ENCODE measurements around the gene RAPGEF4. TPM values are rescaled to one million over a fixed set of nuclear protein-coding genes. Genes with fewer than 3 reads are reported as not detected.

The RAPGEF4 gene
- total RNA-seq, 1 experiment from 2014 or later: 0.59 TPM

GRCh38 chr2:172994864-172995263 lies 259.2 kb downstream of the RAPGEF4 start:
- intact Hi-C loops (cut with micrococcal nuclease): no loop called here
- Histone ChIP-seq H2AFZ (ENCODE audit: low read depth, low read length, poor library complexity, severe bottlenecking) (no peak overlapping the region), H3K27me3 (ENCODE audit: insufficient read depth, low read length) (no peaks in the 10 kb centered on the region), H3K4me3 (replicated peaks in 1 of 2; ENCODE audit: low read depth in 1 of 2, low read length in 2 of 2) (no peak overlapping the region), H3K36me3 (ENCODE audit: control insufficient read depth in 1 of 2, insufficient read depth in 2 of 2, low read length in 2 of 2) (no peaks in the 10 kb centered on the region), H3K9ac (ENCODE audit: low read length) (no peak overlapping the region), H3K79me2 (ENCODE audit: insufficient read depth, low read length) (no peaks in the 10 kb centered on the region), H3K27ac (ENCODE audit: low read depth, low read length) (no peak overlapping the region), H3K9me3 (ENCODE audit: control insufficient read depth in 1 of 2, insufficient read depth in 1 of 2, low read depth in 1 of 2, low read length in 2 of 2) (no peaks in the 10 kb centered on the region), H4K20me1 (ENCODE audit: insufficient read depth) (no peaks in the 10 kb centered on the region), H3K9me2 (ENCODE audit: insufficient read depth) (no peaks in the 10 kb centered on the region), H3K4me2 (ENCODE audit: low read length) (no peak overlapping the region), H3K4me1 (ENCODE audit: control insufficient read depth in 1 of 2, insufficient read depth in 2 of 2, low read length in 2 of 2) (peaks cover 4 to 6% of the 10 kb centered on the region in 2 experiments; a peak in 3 of 4 replicates)
- ATAC-seq: no peak
- ChIA-PET CTCF (no interaction called here), RAD21 (ENCODE audit: low non-redundant PET in 1 of 2, low total read pairs in 2 of 2, uncharacterized antibody in 2 of 2, unreplicated experiment in 2 of 2) (no interaction called here), POLR2A (no interaction called here)
- no peak for DNase-seq (ENCODE audit: low read depth, low spot score)
- no TSS peak for BruUV-seq (replicated peaks)
- no peak for TF ChIP-seq REST (IDR thresholded peaks at IDR 0.05; ENCODE audit: low read depth)
- no peak for TF ChIP-seq SRF (IDR thresholded peaks at IDR 0.05; ENCODE audit: low read depth)
- TF ChIP-seq EZH2 (IDR thresholded peaks at IDR 0.05): no peak
- no peak for TF ChIP-seq YY1 (IDR thresholded peaks at IDR 0.05; ENCODE audit: extremely low read depth, insufficient replicate concordance, low read depth, low read length)
- no peak for TF ChIP-seq EGR1 (IDR thresholded peaks at IDR 0.05; ENCODE audit: low read depth)
- TF ChIP-seq FOSL1 (IDR thresholded peaks at IDR 0.05; ENCODE audit: low read depth): no peak
- TF ChIP-seq CBX3 (IDR thresholded peaks at IDR 0.05; ENCODE audit: low read depth): no peak
- TF ChIP-seq POLR2A (IDR thresholded peaks at IDR 0.05; ENCODE audit: borderline replicate concordance, extremely low read depth, insufficient read depth, insufficient read length): no peak
- TF ChIP-seq ZNF274 (IDR thresholded peaks at IDR 0.05; ENCODE audit: low read depth, low read length): no peak
- no peak for TF ChIP-seq JUND (IDR thresholded peaks at IDR 0.05)
- TF ChIP-seq POLR2AphosphoS5 (IDR thresholded peaks at IDR 0.05; ENCODE audit: low read depth, low read length): no peak
- no peak for TF ChIP-seq CEBPB (IDR thresholded peaks at IDR 0.05; ENCODE audit: low read depth)
- TF ChIP-seq ATF3 (IDR thresholded peaks at IDR 0.05): no peak
- no peak for TF ChIP-seq EZH2phosphoT487 (IDR thresholded peaks at IDR 0.05; ENCODE audit: borderline replicate concordance)
- no peak for TF ChIP-seq ZFX (IDR thresholded peaks at IDR 0.05)
